ENCODE data around the gene IQSEC2. TPM values are rescaled to one million over a fixed set of nuclear protein-coding genes. Genes with fewer than 3 reads are reported as not detected.

IQSEC2 gene
- total and polyA plus RNA-seq, 2 of the 13 experiments (the other 11 are each of a cell fraction or from before 2014, with no cell fraction given): 0.13 to 0.21 TPM

- POLR2A ChIA-PET: no interaction called here
- 8% methylated on average over 2 of the region's 11 CpGs for WGBS (ENCODE audit: low lambda C conversion rate)
- Histone ChIP-seq H3K27me3 (ENCODE audit: control insufficient read depth in 1 of 2, insufficient read depth in 2 of 2, low read length in 2 of 2) (no peaks in the 10 kb centered on the region), H3K9me3 (ENCODE audit: low read length) (no peaks in the 10 kb centered on the region), H3K9ac (ENCODE audit: insufficient read depth, low read depth, low read length) (no peak overlapping the region), H3K4me1 (ENCODE audit: insufficient read depth, low read length) (no peaks in the 10 kb centered on the region), H3K4me3 (replicated peaks in 1 of 3; ENCODE audit: insufficient read depth in 1 of 3, low read depth in 2 of 3, low read length in 3 of 3) (no peak overlapping the region), H3K4me2 (ENCODE audit: low read depth, low read length) (no peak overlapping the region), H3K27ac (ENCODE audit: extremely low read length, insufficient read depth, low read length) (no peak overlapping the region), H4K20me1 (ENCODE audit: insufficient read depth, low read length) (no peaks in the 10 kb centered on the region), H2AFZ (ENCODE audit: low read length) (no peak overlapping the region), H3K79me2 (ENCODE audit: insufficient read depth, low read length) (no peaks in the 10 kb centered on the region), H3K36me3 (replicated peaks in 1 of 2; ENCODE audit: control insufficient read depth in 1 of 2, insufficient read depth in 2 of 2, low read length in 2 of 2) (no peaks in the 10 kb centered on the region)
- intact Hi-C loops (cut with micrococcal nuclease; ENCODE audit: unreplicated experiment): no loop called here
- CTCF ChIA-PET (ENCODE audit: low intra/inter-chr PET ratio, low total read pairs): no interaction called here
- no TSS peak for BruUV-seq (replicated peaks)
- DNase-seq (ENCODE audit: low spot score) (no peak), ATAC-seq (no peak), FAIRE-seq (no peak)
- in situ Hi-C loops (cut with HindIII; ENCODE audit: extremely low pct_ligation_motif_present, low pct_unique_long_range_greater_than_20kb): no loop called here
- TF ChIP-seq ZNF83 (CRISPR knock-in tag; IDR thresholded peaks at IDR 0.05; ENCODE audit: borderline replicate concordance): no peak
- TF ChIP-seq PITX1 (CRISPR knock-in tag; IDR thresholded peaks at IDR 0.05): no peak
These were observed 17.7 kb downstream of the IQSEC2 start for GRCh38 chrX:53263597-53264094.

DNA sequence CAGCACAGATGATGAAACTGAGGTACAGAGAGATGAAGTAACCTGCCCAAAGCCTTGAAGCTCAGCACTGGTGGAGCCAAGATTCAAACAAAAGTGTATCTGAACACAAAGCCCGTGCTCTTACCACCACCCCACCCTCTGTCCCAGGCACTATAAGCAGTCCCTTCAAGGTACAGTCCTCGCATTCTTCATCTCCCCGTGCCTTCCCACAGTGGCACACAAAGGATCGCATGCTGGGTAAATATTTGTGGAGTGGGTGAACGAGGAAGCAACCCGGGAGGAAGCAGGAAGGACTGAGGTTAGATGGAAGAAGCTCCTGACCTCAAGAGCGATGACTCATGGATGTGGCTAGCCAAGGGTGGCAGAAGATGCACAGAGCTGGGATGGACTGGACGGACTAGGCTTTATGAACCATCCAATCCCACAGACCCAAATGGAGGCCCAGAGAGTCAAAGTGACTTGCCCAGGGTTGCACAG lies 18.4 kb downstream of the IQSEC2 start:
- no peaks in the 10 kb centered on the region for H3K4me1 ChIP-seq (ENCODE audit: insufficient read depth, low read length)
- BruUV-seq (replicated peaks): no TSS peak
- H4K20me1 ChIP-seq (ENCODE audit: insufficient read depth, low read length): no peaks in the 10 kb centered on the region
- no peak for TF ChIP-seq YEATS4 (CRISPR knock-in tag; IDR thresholded peaks at IDR 0.05; ENCODE audit: borderline replicate concordance)
- TF ChIP-seq NFYC (CRISPR knock-in tag; IDR thresholded peaks at IDR 0.05): no peak
- no peak for TF ChIP-seq NAIF1 (CRISPR knock-in tag; IDR thresholded peaks at IDR 0.05; ENCODE audit: borderline replicate concordance)
- no peak for TF ChIP-seq ZFP1 (CRISPR knock-in tag; IDR thresholded peaks at IDR 0.05)
- TF ChIP-seq KLF6 (CRISPR knock-in tag; IDR thresholded peaks at IDR 0.05): no peak
- no peak for TF ChIP-seq ZNF263 (CRISPR knock-in tag; IDR thresholded peaks at IDR 0.05)
- TF ChIP-seq ZNF577 (CRISPR knock-in tag; IDR thresholded peaks at IDR 0.05; ENCODE audit: borderline replicate concordance, low read depth): no peak
- no peak for TF ChIP-seq ZBTB43 (CRISPR knock-in tag; conservative IDR thresholded peaks at IDR 0.05)
- TF ChIP-seq, protein P1, sequence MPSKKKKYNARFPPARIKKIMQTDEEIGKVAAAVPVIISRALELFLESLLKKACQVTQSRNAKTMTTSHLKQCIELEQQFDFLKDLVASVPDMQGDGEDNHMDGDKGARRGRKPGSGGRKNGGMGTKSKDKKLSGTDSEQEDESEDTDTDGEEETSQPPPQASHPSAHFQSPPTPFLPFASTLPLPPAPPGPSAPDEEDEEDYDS (CRISPR knock-in tag; IDR thresholded peaks at IDR 0.05): no peak
- no peak for TF ChIP-seq PAWR (CRISPR knock-in tag; IDR thresholded peaks at IDR 0.05; ENCODE audit: borderline replicate concordance)
- in situ Hi-C loops (cut with HindIII; ENCODE audit: extremely low pct_ligation_motif_present, low pct_unique_long_range_greater_than_20kb): no loop called here
- H3K27ac ChIP-seq (ENCODE audit: extremely low read length, insufficient read depth, low read length): no peak overlapping the region
- FAIRE-seq (no peak), ATAC-seq (no peak), DNase-seq (ENCODE audit: low spot score) (no peak)
- POLR2A ChIA-PET: no interaction called here
- H3K4me2 ChIP-seq (ENCODE audit: low read depth, low read length): no peak overlapping the region
- H3K36me3 ChIP-seq (replicated peaks in 1 of 2; ENCODE audit: control insufficient read depth in 1 of 2, insufficient read depth in 2 of 2, low read length in 2 of 2): no peaks in the 10 kb centered on the region
- H3K4me3 ChIP-seq (replicated peaks in 1 of 3; ENCODE audit: insufficient read depth in 1 of 3, low read depth in 2 of 3, low read length in 3 of 3): no peak overlapping the region
- CTCF ChIA-PET (ENCODE audit: low intra/inter-chr PET ratio, low total read pairs): no interaction called here
- no CpG with 5 or more reads among the region's 8 CpGs for WGBS (ENCODE audit: low lambda C conversion rate)
- H3K9me3 ChIP-seq (ENCODE audit: low read length): no peaks in the 10 kb centered on the region
- H3K79me2 ChIP-seq (ENCODE audit: insufficient read depth, low read length): no peaks in the 10 kb centered on the region
- no peaks in the 10 kb centered on the region for H3K27me3 ChIP-seq (ENCODE audit: control insufficient read depth in 1 of 2, insufficient read depth in 2 of 2, low read length in 2 of 2)
- intact Hi-C loops (cut with micrococcal nuclease; ENCODE audit: unreplicated experiment): no loop called here
- H3K9ac ChIP-seq (ENCODE audit: insufficient read depth, low read depth, low read length): no peak overlapping the region
- no peak overlapping the region for H2AFZ ChIP-seq (ENCODE audit: low read length)
